ENCODE measurements around the gene PSME1. TPM values are rescaled to one million over a fixed set of nuclear protein-coding genes. Genes with fewer than 3 reads are reported as not detected.

The PSME1 gene
- total and polyA plus RNA-seq, 2 donors (not counting 3 experiments of a cell fraction or from before 2014, with no cell fraction given), result 98.1 to 135 TPM

DNA sequence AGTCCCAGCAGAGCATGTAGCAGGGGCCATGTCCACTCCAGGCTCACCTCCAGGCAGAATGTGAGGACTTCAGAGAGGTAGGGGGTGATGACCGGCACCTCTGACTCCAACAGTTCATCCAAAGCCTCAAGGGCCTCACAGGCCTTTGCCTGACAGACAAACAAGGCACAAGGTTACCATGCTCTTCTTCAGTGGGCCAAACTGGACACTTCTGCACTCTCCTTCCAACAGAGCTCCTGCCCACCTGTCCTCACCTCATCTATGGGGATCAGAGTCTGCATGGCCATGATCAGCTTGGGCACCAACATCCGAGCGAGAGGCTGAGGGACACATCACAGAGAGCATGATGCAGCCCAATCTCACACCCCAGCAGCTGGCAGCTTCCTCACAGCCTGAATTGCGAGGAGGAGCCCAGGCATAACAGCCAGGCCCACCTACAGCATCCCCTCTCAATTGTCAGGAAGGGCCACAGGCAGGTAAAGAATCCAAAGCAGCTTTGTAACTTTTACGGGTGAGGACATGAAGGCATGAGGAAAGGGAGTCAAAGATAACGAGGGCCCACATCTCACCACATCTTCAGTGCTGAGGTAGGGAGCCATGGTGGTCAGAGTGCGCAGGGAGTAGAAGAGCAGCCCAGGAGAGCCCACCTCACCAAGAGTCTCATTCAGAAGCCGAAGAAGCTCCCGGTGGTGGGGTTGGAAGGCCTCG is 51.0 kb downstream of the PSME1 start:
- Histone ChIP-seq H3K9me1 (replicated peaks; ENCODE audit: control insufficient read depth, extremely low read depth, insufficient read depth, low read length) (no peaks in the 10 kb centered on the region), H3K79me2 (ENCODE audit: control insufficient read depth, insufficient read depth, low read length) (peaks cover 6% of the 10 kb centered on the region), H2AFZ (ENCODE audit: low read depth, low read length) (no peak overlapping the region), H3K27me3 (ENCODE audit: control insufficient read depth in 2 of 2, insufficient read depth in 2 of 2, low read length in 2 of 2) (no peaks in the 10 kb centered on the region), H3K4me1 (ENCODE audit: control insufficient read depth, extremely low read depth, insufficient read depth, low read length) (peaks cover 6% of the 10 kb centered on the region), H4K20me1 (replicated peaks; ENCODE audit: control insufficient read depth, extremely low read depth, insufficient read depth, low read length) (no peaks in the 10 kb centered on the region), H3K4me3 (replicated peaks in 1 of 3; ENCODE audit: insufficient read depth in 1 of 3, low read depth in 1 of 3, low read length in 3 of 3) (no peak overlapping the region), H3K9ac (replicated peaks; ENCODE audit: extremely low read depth, insufficient read depth, low read length) (no peak overlapping the region), H3K27ac (ENCODE audit: insufficient read depth, low read depth, low read length) (no peak overlapping the region), H3K4me2 (ENCODE audit: insufficient read depth, low read length) (no peak overlapping the region), H3K36me3 (ENCODE audit: control insufficient read depth in 2 of 2, extremely low read depth in 1 of 2, insufficient read depth in 2 of 2, low read length in 2 of 2) (peaks cover 0 to 29% of the 10 kb centered on the region in 2 experiments), H3K9me3 (replicated peaks; ENCODE audit: control insufficient read depth, insufficient read depth, low read length) (no peaks in the 10 kb centered on the region)
- DNase-seq (ENCODE audit: low read depth, low spot score) (no peak), FAIRE-seq (no peak)
- no TSS peak for BruUV-seq (replicated peaks)
- POLR2A ChIA-PET, result interaction anchor here (0.8 to 1.8 kb wide), 3 partner anchors 9 to 26 kb away, joined by 3 read pairs; partner anchors contain the start of gene TM9SF1
- CTCF ChIA-PET, result interaction anchor here (1.1 kb wide), 1 partner anchor 129 kb away, joined by 3 read pairs; no protein-coding TSS in a partner anchor
- dilution Hi-C loops (cut with MboI; ENCODE audit: extremely low pct_ligation_motif_present, low sequenced_read_pairs) (no loop called here), intact Hi-C loops (cut with micrococcal nuclease) (no loop called here)
- TF ChIP-seq MYC (IDR thresholded peaks at IDR 0.05; ENCODE audit: low read depth, low read length) (no peak), GATA2 (IDR thresholded peaks at IDR 0.05; ENCODE audit: insufficient read depth, insufficient read length, low read depth, low read length) (no peak), FOS (IDR thresholded peaks at IDR 0.05; ENCODE audit: borderline replicate concordance, insufficient read depth, low read length) (no peak), JUN (IDR thresholded peaks at IDR 0.05; ENCODE audit: borderline replicate concordance, insufficient read depth, insufficient read length, low read depth) (no peak), POLR2AphosphoS5 (IDR thresholded peaks at IDR 0.05; ENCODE audit: insufficient read depth, low read depth, low read length) (no peak), EZH2 (IDR thresholded peaks at IDR 0.05; ENCODE audit: borderline replicate concordance, low read depth, low read length, severe bottlenecking) (no peak), POLR2A (IDR thresholded peaks at IDR 0.05; ENCODE audit: low read depth, low read length) (no peak)
- TF ChIP-seq, protein P1, sequence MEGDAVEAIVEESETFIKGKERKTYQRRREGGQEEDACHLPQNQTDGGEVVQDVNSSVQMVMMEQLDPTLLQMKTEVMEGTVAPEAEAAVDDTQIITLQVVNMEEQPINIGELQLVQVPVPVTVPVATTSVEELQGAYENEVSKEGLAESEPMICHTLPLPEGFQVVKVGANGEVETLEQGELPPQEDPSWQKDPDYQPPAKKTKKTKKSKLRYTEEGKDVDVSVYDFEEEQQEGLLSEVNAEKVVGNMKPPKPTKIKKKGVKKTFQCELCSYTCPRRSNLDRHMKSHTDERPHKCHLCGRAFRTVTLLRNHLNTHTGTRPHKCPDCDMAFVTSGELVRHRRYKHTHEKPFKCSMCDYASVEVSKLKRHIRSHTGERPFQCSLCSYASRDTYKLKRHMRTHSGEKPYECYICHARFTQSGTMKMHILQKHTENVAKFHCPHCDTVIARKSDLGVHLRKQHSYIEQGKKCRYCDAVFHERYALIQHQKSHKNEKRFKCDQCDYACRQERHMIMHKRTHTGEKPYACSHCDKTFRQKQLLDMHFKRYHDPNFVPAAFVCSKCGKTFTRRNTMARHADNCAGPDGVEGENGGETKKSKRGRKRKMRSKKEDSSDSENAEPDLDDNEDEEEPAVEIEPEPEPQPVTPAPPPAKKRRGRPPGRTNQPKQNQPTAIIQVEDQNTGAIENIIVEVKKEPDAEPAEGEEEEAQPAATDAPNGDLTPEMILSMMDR (IDR thresholded peaks at IDR 0.05; ENCODE audit: extremely low read depth in 1 of 2, insufficient read depth in 1 of 2, low read depth in 1 of 2, low read length in 2 of 2), result no peak
- TF ChIP-seq, protein P2, sequence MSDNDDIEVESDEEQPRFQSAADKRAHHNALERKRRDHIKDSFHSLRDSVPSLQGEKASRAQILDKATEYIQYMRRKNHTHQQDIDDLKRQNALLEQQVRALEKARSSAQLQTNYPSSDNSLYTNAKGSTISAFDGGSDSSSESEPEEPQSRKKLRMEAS (IDR thresholded peaks at IDR 0.05; ENCODE audit: insufficient read depth, insufficient read length), result no peak

All from endothelial cell of umbilical vein (primary cell).